SU-DHL-6 (cell line): Measurements from ENCODE around the gene ITPKC.

Experiments used
- H2AFZ ChIP-seq: fragments of 200-600 bp; sonication (generic); 2 replicates; pipeline ENCODE4 v1.6.1; 2014; ENCODE audit warnings: low read depth, mild to moderate bottlenecking, moderate library complexity, mixed read lengths, antibody characterized with exemption, low read length; ENCODE audit not compliant: severe bottlenecking
- H3F3A ChIP-seq: fragments of 200-600 bp; shearing (Covaris generic); 2 replicates; pipeline ENCODE4 v1.6.0; 2016; ENCODE audit warnings: antibody characterized with exemption, mild to moderate bottlenecking; ENCODE audit not compliant: insufficient read depth
- H3K27ac ChIP-seq: fragments of 200-600 bp; sonication (generic); 2 replicates; pipeline ENCODE4 v1.5.1; 2016; ENCODE audit warnings: low read depth, mild to moderate bottlenecking, low read length, moderate library complexity, mixed read lengths
- H3K27me3 ChIP-seq: fragments of 200-600 bp; sonication (generic), shearing (Covaris generic); 2 replicates; pipeline ENCODE4 v1.6.0; 2014; ENCODE audit warnings: mild to moderate bottlenecking, low read length
- H3K36me3 ChIP-seq: fragments of 200-600 bp; sonication (generic); 2 replicates; pipeline ENCODE4 v1.6.1; 2014; ENCODE audit warnings: mild to moderate bottlenecking, low read length, mixed read lengths
- H3K4me2 ChIP-seq: fragments of 300-600, 200-600 bp; shearing (Covaris generic), sonication (generic); 2 replicates; pipeline ENCODE4 v1.6.0; 2014; ENCODE audit warnings: low read length, low read depth, mild to moderate bottlenecking; ENCODE audit not compliant: poor library complexity, severe bottlenecking
- H3K4me3 ChIP-seq: fragments of 200-600 bp; sonication (generic); 2 replicates; pipeline ENCODE4 v1.5.1; 2014; ENCODE audit warnings: antibody characterized with exemption, low read length, mild to moderate bottlenecking, mixed read lengths; ENCODE audit not compliant: insufficient read depth, poor library complexity, severe bottlenecking
- H3K79me2 ChIP-seq: fragments of 200-600 bp; sonication (generic); 2 replicates; pipeline ENCODE4 v1.6.1; 2014; ENCODE audit warnings: mild to moderate bottlenecking, low read length, moderate library complexity; ENCODE audit not compliant: insufficient read depth
- H3K9ac ChIP-seq: fragments of 200-600 bp; sonication (generic); 2 replicates; pipeline ENCODE4 v1.7.0; 2014; ENCODE audit warnings: mild to moderate bottlenecking, low read length
- H3K9me2 ChIP-seq: fragments of 200-600 bp; sonication (generic); replicated peaks from 2 replicates; pipeline ENCODE4 v1.6.1; 2014; ENCODE audit warnings: low read length; ENCODE audit not compliant: insufficient read depth
- H3K9me3 ChIP-seq: fragments of 200-600 bp; sonication (generic); 2 replicates; pipeline ENCODE4 v1.6.1; 2014; ENCODE audit warnings: low read length, mixed read lengths; ENCODE audit not compliant: insufficient read depth
- H4K20me1 ChIP-seq: fragments of 200-600 bp; sonication (generic); 2 replicates; pipeline ENCODE4 v1.6.1; 2014; ENCODE audit warnings: low read depth, mild to moderate bottlenecking, antibody characterized with exemption, low read length, moderate library complexity, mixed read lengths
- EZH2phosphoT487 ChIP-seq: fragments of 200-600 bp; sonication (generic), shearing (Covaris generic); conservative IDR thresholded peaks from 2 replicates; pipeline ENCODE4 v1.6.1; 2018; ENCODE audit warnings: mild to moderate bottlenecking, antibody characterized with exemption, low read length, moderate library complexity, mixed read lengths
- TF ChIP-seq, protein P1 (sequence below): fragments of 200-600 bp; sonication (generic); IDR thresholded peaks from one replicate; pipeline ENCODE4 v1.5.1; 2017; ENCODE audit warnings: antibody characterized with exemption, mild to moderate bottlenecking, low read length, moderate library complexity; ENCODE audit not compliant: insufficient read depth, poor library complexity, severe bottlenecking

ITPKC gene

DNA sequence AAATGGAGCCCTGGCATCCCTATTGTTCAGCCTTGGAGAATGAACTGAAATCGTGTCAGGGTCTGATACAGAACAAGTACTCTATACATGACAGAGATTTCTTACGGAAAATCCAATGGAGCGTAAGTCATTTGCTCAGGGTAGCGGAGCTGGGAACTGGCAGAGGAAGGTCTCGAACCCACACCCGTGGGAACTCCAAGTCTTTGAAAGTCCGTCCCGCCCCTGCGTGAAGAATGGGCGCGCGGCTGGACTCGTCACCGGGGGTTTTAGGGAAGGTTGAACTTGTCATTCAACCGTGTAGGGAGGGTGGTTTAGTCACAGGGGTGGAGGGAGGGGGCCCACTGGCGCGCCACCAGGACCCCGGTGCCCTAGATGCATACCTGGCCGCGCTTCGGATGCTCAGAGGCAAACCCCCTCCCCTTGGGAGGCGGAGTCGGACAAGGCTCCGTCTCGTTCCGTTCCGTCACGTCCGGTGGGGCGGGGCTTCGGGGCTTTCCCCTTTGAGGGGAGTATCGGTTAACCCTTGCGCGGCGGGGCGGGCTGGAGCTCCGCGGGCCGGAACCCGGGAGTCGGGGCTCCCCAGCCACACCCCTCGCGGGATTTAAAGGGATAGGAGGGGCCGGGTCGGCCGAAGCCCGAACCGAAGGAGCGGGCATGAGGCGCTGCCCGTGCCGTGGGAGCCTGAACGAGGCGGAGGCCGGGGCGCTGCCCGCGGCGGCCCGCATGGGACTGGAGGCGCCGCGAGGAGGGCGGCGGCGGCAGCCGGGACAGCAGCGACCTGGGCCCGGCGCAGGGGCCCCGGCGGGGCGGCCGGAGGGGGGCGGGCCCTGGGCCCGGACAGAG lies at the start of gene ITPKC, which contains the start of gene COQ8B:
Gene ITPKC, plus strand, starts transcription at position 631 of the 843 bp plus-strand sequence. Its CDS starts 24 bp downstream, at position 655.
Gene COQ8B, minus strand, starts transcription at position 405 of the 843 bp plus-strand sequence. CDS start 2,254 bp downstream, outside the sequence.
- Histone ChIP-seq H3K4me3 (peak within 1 kb of the TSS; percentile 69), H3F3A (peaks cover 19% of the 10 kb centered on the region), H4K20me1 (no peaks in the 10 kb centered on the region), H3K9me3 (no peaks in the 10 kb centered on the region), H3K9ac (peak within 1 kb of the TSS; percentile 67), H3K27ac (peak within 1 kb of the TSS; percentile 77), H3K79me2 (peaks cover 21% of the 10 kb centered on the region), H3K27me3 (no peaks in the 10 kb centered on the region), H2AFZ (peak within 1 kb of the TSS; percentile 5), H3K4me2 (peak within 1 kb of the TSS; percentile 86), H3K9me2 (no peaks in the 10 kb centered on the region), H3K36me3 (no peaks in the 10 kb centered on the region)
- TF ChIP-seq, protein P1, sequence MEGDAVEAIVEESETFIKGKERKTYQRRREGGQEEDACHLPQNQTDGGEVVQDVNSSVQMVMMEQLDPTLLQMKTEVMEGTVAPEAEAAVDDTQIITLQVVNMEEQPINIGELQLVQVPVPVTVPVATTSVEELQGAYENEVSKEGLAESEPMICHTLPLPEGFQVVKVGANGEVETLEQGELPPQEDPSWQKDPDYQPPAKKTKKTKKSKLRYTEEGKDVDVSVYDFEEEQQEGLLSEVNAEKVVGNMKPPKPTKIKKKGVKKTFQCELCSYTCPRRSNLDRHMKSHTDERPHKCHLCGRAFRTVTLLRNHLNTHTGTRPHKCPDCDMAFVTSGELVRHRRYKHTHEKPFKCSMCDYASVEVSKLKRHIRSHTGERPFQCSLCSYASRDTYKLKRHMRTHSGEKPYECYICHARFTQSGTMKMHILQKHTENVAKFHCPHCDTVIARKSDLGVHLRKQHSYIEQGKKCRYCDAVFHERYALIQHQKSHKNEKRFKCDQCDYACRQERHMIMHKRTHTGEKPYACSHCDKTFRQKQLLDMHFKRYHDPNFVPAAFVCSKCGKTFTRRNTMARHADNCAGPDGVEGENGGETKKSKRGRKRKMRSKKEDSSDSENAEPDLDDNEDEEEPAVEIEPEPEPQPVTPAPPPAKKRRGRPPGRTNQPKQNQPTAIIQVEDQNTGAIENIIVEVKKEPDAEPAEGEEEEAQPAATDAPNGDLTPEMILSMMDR, result no peak

DNA sequence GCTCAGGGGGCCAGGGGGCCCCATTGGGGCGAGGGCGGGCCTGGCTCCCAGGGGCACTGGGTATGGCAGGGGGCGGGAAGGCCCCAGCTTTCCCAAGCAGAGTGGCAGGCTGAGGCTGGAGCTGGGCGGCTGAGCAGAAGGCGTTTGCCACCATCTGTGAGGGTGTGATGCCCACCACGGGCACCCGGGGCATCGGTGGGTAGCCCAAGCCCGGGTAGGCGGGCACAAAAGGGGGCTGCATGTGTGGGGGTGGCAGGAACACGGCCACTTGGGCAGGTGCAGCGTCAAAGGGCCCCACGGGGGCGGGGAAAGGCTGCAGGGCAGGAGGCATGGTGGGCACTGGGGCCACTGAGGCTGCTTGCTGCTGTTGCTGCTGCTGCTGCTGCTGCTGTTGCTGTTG lies 49.3 kb upstream of the ITPKC start:
- Histone ChIP-seq H3K4me2 (no peak overlapping the region), H3K9me3 (peaks cover 10% of the 10 kb centered on the region; the same call in 1 of the 2 replicates), H3K27ac (no peak overlapping the region), H4K20me1 (no peaks in the 10 kb centered on the region), H3K9me2 (no peaks in the 10 kb centered on the region), H3F3A (0 out of 2 replicates have a peak, but pooled peaks cover 4% of the 10 kb centered on the region), H2AFZ (no peak overlapping the region), H3K4me3 (no peak overlapping the region), H3K27me3 (no peaks in the 10 kb centered on the region), H3K9ac (no peak overlapping the region), H3K79me2 (no peaks in the 10 kb centered on the region), H3K36me3 (no peaks in the 10 kb centered on the region; the same call in 1 of the 2 replicates)
- TF ChIP-seq, protein P1, result no peak
- no peak for TF ChIP-seq EZH2phosphoT487

DNA sequence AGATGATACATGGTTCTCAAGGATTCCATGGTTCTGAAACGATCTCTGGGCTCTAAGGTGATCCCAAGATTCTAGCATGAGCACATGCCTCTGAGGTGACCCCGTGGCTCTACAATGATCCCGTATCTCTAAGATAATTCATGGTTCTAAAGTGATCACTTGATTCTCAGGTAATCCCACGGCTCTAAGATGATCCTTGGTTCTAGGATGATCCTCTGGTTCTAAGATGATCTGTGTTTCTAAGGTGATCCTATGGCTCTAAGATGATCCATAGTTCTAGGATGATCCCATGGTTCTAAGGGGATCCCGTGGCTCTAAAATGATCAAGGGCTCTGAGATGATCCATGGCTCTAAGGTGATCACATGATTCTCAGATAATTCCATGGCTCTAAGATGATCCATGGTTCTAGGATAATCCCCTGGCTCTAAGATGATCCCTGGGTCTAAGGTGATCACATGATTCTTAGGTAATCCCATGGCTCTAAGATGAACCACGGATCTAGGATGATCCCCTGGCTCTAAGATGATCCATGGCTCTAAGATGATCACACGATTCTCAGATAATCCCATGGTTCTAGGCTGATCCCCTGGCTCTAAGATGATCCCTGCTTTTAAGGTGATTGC lies 47.8 kb upstream of the ITPKC start:
- Histone ChIP-seq H3K9ac (no peak overlapping the region), H3K9me3 (peaks cover 10% of the 10 kb centered on the region; the same call in 1 of the 2 replicates), H3K9me2 (no peaks in the 10 kb centered on the region), H3K79me2 (no peaks in the 10 kb centered on the region), H3K27me3 (no peaks in the 10 kb centered on the region), H4K20me1 (no peaks in the 10 kb centered on the region), H3K4me2 (no peak overlapping the region), H3K27ac (no peak overlapping the region), H3K4me3 (no peak overlapping the region), H3K36me3 (no peaks in the 10 kb centered on the region; the same call in 1 of the 2 replicates), H3F3A (no peaks in the 10 kb centered on the region), H2AFZ (no peak overlapping the region)
- no peak for TF ChIP-seq EZH2phosphoT487
- TF ChIP-seq, protein P1, result no peak
